Measurements from ENCODE around the gene RTF2.
A peak's percentile ranks its signal among the peaks of the same experiment; 100 is the strongest.

The RTF2 gene

DNA sequence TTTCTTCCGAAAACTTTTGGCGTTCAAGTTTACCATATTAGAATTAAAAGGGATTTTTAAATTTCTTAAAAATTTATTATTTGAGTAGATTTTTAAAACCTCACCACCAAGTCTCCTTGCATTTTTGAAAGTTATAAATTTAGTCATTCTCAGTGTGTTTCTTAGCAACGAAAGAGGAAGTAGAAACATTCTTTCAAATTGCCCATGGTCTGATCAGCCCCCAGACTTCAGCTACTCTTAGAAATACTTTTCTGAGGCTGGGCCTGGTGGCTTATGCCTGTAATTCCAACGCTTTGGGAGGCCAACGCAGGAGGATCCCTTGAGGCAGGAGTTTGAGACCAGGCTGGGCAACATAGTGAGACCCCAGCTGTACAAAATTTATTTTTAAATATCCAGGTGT is 15.1 kb upstream of the RTF2 start:
- Histone ChIP-seq H3K27me3 (replicated peaks in 2 of 5; ENCODE audit: control insufficient read depth in 4 of 5, insufficient read depth in 5 of 5, low read length in 4 of 5) (no peaks in the 10 kb centered on the region), H3K4me3 (ENCODE audit: control insufficient read depth in 1 of 7, extremely low read depth in 1 of 7, insufficient read depth in 4 of 7, low read depth in 2 of 7, low read length in 6 of 7) (no peak overlapping the region), H3K9me3 (ENCODE audit: control extremely low read depth in 1 of 5, control insufficient read depth in 4 of 5, insufficient read depth in 2 of 5, low read depth in 1 of 5, low read length in 4 of 5) (no peaks in the 10 kb centered on the region), H3K36me3 (ENCODE audit: control insufficient read depth in 4 of 4, insufficient read depth in 4 of 4, low read length in 3 of 4) (peaks cover 0 to 32% (median 3%) of the 10 kb centered on the region in 4 experiments), H3K4me1 (ENCODE audit: control extremely low read depth in 1 of 4, control insufficient read depth in 4 of 4, insufficient read depth in 4 of 4, low read length in 3 of 4) (peaks cover 0 to 10% (median 7%) of the 10 kb centered on the region in 4 experiments), H3K27ac (ENCODE audit: insufficient read depth in 1 of 2, low read depth in 1 of 2, low read length in 2 of 2, poor library complexity in 1 of 2, severe bottlenecking in 2 of 2) (peak overlapping the region; percentile 84 to 85)
- POLR2A ChIA-PET: no interaction called here
- DNase-seq: peak; percentile 64 to 88 (median 82)
- 14% methylated on average over 2 of the region's 5 CpGs for WGBS (ENCODE audit: insufficient coverage)
- CTCF ChIA-PET: interaction anchor here (1.1 to 1.7 kb wide), 3 partner anchors 10 to 35 kb away, joined by 3 to 4 read pairs (median 3); no protein-coding TSS in a partner anchor

DNA sequence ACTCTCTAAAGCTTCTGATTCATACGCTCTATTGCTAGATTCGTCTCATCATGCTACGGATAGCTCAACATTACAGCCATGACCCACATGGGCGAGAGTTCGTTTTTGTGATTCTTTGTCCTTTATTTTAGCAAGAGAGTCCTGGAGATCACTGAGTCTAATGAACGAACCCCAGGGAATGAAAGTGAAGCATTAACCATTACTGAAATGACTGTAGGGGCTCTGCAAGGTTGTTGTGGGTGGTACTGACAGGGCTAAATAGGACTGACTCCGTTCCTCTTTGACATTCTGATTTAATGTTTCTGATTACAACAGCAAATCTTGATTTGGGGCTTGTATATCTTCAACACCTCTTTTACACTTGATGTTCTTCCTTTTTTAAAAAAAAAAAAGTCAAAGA is 13.7 kb upstream of the RTF2 start:
- Histone ChIP-seq H3K4me1 (ENCODE audit: control extremely low read depth in 1 of 4, control insufficient read depth in 4 of 4, insufficient read depth in 4 of 4, low read length in 3 of 4) (peaks cover 0 to 10% (median 7%) of the 10 kb centered on the region in 4 experiments), H3K9me3 (ENCODE audit: control extremely low read depth in 1 of 5, control insufficient read depth in 4 of 5, insufficient read depth in 2 of 5, low read depth in 1 of 5, low read length in 4 of 5) (no peaks in the 10 kb centered on the region), H3K4me3 (ENCODE audit: control insufficient read depth in 1 of 7, extremely low read depth in 1 of 7, insufficient read depth in 4 of 7, low read depth in 2 of 7, low read length in 6 of 7) (no peak overlapping the region), H3K27me3 (replicated peaks in 2 of 5; ENCODE audit: control insufficient read depth in 4 of 5, insufficient read depth in 5 of 5, low read length in 4 of 5) (no peaks in the 10 kb centered on the region), H3K36me3 (ENCODE audit: control insufficient read depth in 4 of 4, insufficient read depth in 4 of 4, low read length in 3 of 4) (peaks cover 0 to 39% (median 6%) of the 10 kb centered on the region in 4 experiments), H3K27ac (ENCODE audit: insufficient read depth in 1 of 2, low read depth in 1 of 2, low read length in 2 of 2, poor library complexity in 1 of 2, severe bottlenecking in 2 of 2) (no peak overlapping the region)
- POLR2A ChIA-PET: no interaction called here
- WGBS (ENCODE audit: insufficient coverage): 96% methylated on average over 4 of the region's 7 CpGs
- no peak for DNase-seq
- CTCF ChIA-PET: interaction anchor here (1.0 to 2.6 kb wide), 5 partner anchors 11 to 36 kb away, joined by 3 to 5 read pairs (median 4); no protein-coding TSS in a partner anchor

DNA sequence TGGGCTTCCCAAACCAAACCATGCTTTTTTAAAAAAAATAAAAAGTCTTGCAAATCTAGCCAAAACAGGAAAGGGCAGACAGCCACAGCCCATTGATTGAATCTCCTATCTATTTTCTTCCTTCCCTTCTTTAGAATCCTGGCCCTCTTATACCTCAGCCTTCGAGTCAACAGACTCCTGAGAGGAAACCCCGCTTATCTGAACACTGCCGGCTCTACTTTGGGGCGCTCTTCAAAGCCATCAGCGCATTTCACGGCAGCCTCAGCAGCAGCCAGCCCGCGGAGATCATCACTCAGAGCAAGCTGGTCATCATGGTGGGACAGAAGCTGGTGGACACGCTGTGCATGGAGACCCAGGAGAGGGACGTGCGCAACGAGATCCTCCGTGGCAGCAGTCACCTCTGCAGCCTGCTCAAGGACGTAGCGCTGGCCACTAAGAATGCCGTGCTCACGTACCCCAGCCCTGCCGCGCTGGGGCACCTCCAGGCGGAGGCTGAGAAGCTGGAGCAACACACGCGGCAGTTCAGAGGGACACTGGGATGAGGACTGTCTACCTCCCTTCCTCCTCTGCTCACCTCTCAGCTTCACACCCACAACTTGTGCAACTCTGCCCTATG is 10.1 kb upstream of the RTF2 start:
- Histone ChIP-seq H3K4me3 (ENCODE audit: control insufficient read depth in 1 of 7, extremely low read depth in 1 of 7, insufficient read depth in 4 of 7, low read depth in 2 of 7, low read length in 6 of 7) (no peak overlapping the region), H3K27ac (ENCODE audit: insufficient read depth in 1 of 2, low read depth in 1 of 2, low read length in 2 of 2, poor library complexity in 1 of 2, severe bottlenecking in 2 of 2) (no peak overlapping the region), H3K36me3 (ENCODE audit: control insufficient read depth in 4 of 4, insufficient read depth in 4 of 4, low read length in 3 of 4) (peaks cover 0 to 30% (median 3%) of the 10 kb centered on the region in 4 experiments), H3K4me1 (ENCODE audit: control extremely low read depth in 1 of 4, control insufficient read depth in 4 of 4, insufficient read depth in 4 of 4, low read length in 3 of 4) (peaks cover 5 to 15% (median 14%) of the 10 kb centered on the region in 4 experiments), H3K27me3 (replicated peaks in 2 of 5; ENCODE audit: control insufficient read depth in 4 of 5, insufficient read depth in 5 of 5, low read length in 4 of 5) (no peaks in the 10 kb centered on the region), H3K9me3 (ENCODE audit: control extremely low read depth in 1 of 5, control insufficient read depth in 4 of 5, insufficient read depth in 2 of 5, low read depth in 1 of 5, low read length in 4 of 5) (no peaks in the 10 kb centered on the region)
- WGBS (ENCODE audit: insufficient coverage): 93% methylated on average over 19 of the region's 22 CpGs
- CTCF ChIA-PET: interaction anchor here (1.0 to 1.4 kb wide), 5 partner anchors 16 to 60 kb away, joined by 3 to 4 read pairs (median 3); no protein-coding TSS in a partner anchor
- DNase-seq: peak in 2 of 3 donors; percentile 35 to 40
- POLR2A ChIA-PET: interaction anchor here (1.0 kb wide), 1 partner anchor 16 kb away, joined by 3 read pairs; no protein-coding TSS in a partner anchor

DNA sequence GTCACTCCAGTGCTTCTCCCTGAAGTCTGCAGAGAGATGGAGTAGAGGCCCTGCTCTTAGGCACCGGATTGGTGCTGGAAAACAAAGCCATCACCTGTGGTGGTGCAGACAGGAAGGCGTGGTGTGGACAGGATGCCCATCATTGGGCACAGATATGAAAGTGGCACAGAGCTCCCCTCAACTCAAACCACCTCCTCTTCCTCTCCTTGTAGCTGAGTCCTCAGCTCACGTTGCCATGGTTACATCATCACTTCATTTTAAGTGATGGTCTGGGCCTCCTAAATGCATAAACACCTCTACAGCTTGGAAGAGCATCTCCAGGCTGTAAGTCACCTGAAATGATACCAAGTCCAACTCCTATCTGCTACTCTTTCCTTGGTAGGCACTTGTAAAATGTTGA is 8.0 kb upstream of the RTF2 start:
- Histone ChIP-seq H3K4me3 (ENCODE audit: control insufficient read depth in 1 of 7, extremely low read depth in 1 of 7, insufficient read depth in 4 of 7, low read depth in 2 of 7, low read length in 6 of 7) (no peak overlapping the region), H3K9me3 (ENCODE audit: control extremely low read depth in 1 of 5, control insufficient read depth in 4 of 5, insufficient read depth in 2 of 5, low read depth in 1 of 5, low read length in 4 of 5) (no peaks in the 10 kb centered on the region), H3K4me1 (ENCODE audit: control extremely low read depth in 1 of 4, control insufficient read depth in 4 of 4, insufficient read depth in 4 of 4, low read length in 3 of 4) (peaks cover 10 to 30% (median 17%) of the 10 kb centered on the region in 4 experiments), H3K36me3 (ENCODE audit: control insufficient read depth in 4 of 4, insufficient read depth in 4 of 4, low read length in 3 of 4) (peaks cover 0 to 17% (median 3%) of the 10 kb centered on the region in 4 experiments), H3K27ac (ENCODE audit: insufficient read depth in 1 of 2, low read depth in 1 of 2, low read length in 2 of 2, poor library complexity in 1 of 2, severe bottlenecking in 2 of 2) (no peak overlapping the region), H3K27me3 (replicated peaks in 2 of 5; ENCODE audit: control insufficient read depth in 4 of 5, insufficient read depth in 5 of 5, low read length in 4 of 5) (no peaks in the 10 kb centered on the region)
- DNase-seq: peak in 2 of 3 donors; percentile 61 to 70
- 51% methylated on average over 3 of the region's 3 CpGs for WGBS (ENCODE audit: insufficient coverage)
- ChIA-PET POLR2A (no interaction called here), CTCF (interaction anchor here (1.1 kb wide), 1 partner anchor 42 kb away, joined by 4 read pairs; no protein-coding TSS in a partner anchor)

DNA sequence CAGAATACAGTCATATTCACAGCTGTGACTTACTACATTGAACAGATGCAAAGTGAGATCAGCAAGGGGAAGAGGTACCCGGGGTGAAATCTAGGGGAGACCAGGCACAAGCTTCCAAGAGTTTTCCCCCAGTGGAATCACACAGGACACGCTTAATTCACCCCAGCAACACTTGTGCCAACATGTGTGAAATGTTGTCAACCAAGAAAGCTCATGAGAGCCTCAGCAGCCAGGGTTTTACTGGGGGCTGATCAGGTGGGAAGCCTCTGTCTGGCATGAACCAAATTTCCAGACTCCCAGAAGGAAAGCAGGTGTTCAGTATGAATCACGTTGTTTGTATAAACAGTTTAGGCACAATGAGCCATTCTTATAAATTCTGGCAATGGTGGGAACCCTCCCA is 6.9 kb upstream of the RTF2 start:
- H3K4me1 ChIP-seq (ENCODE audit: control extremely low read depth in 1 of 4, control insufficient read depth in 4 of 4, insufficient read depth in 4 of 4, low read length in 3 of 4): peaks cover 19 to 41% (median 25%) of the 10 kb centered on the region in 4 experiments
- CTCF ChIA-PET: interaction anchor here (1.1 kb wide), 1 partner anchor 43 kb away, joined by 4 read pairs; no protein-coding TSS in a partner anchor
- POLR2A ChIA-PET: no interaction called here
- H3K27ac ChIP-seq (ENCODE audit: insufficient read depth in 1 of 2, low read depth in 1 of 2, low read length in 2 of 2, poor library complexity in 1 of 2, severe bottlenecking in 2 of 2): no peak overlapping the region
- no peaks in the 10 kb centered on the region for H3K9me3 ChIP-seq (ENCODE audit: control extremely low read depth in 1 of 5, control insufficient read depth in 4 of 5, insufficient read depth in 2 of 5, low read depth in 1 of 5, low read length in 4 of 5)
- DNase-seq: no peak
- WGBS (ENCODE audit: insufficient coverage): 90% methylated on average over 1 of the region's 3 CpGs
- H3K4me3 ChIP-seq (ENCODE audit: control insufficient read depth in 1 of 7, extremely low read depth in 1 of 7, insufficient read depth in 4 of 7, low read depth in 2 of 7, low read length in 6 of 7): no peak overlapping the region
- peaks cover 0 to 17% (median 3%) of the 10 kb centered on the region in 4 experiments for H3K36me3 ChIP-seq (ENCODE audit: control insufficient read depth in 4 of 4, insufficient read depth in 4 of 4, low read length in 3 of 4)
- no peaks in the 10 kb centered on the region for H3K27me3 ChIP-seq (replicated peaks in 2 of 5; ENCODE audit: control insufficient read depth in 4 of 5, insufficient read depth in 5 of 5, low read length in 4 of 5)

DNA sequence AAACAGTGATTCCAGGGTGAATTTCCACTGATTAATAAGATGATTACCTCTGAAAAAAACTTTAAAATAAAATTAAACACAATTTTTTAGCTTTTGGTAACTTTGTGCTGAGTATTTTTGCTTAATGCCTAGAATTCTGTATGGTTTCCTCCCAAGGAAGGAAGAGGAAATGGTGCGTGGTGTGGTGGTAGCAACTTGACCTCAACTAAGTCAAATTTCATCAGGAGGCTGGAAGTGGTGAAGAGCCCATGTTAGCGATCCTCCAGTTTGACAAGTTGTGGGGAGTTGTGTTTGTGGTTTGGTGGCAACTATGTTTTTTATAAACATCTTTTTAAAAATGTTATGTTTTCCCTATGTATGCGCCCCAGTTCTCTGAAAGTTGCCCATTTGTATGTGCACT is 5.0 kb upstream of the RTF2 start:
- Histone ChIP-seq H3K4me3 (ENCODE audit: control insufficient read depth in 1 of 7, extremely low read depth in 1 of 7, insufficient read depth in 4 of 7, low read depth in 2 of 7, low read length in 6 of 7) (no peak overlapping the region), H3K27ac (ENCODE audit: insufficient read depth in 1 of 2, low read depth in 1 of 2, low read length in 2 of 2, poor library complexity in 1 of 2, severe bottlenecking in 2 of 2) (no peak overlapping the region), H3K4me1 (ENCODE audit: control extremely low read depth in 1 of 4, control insufficient read depth in 4 of 4, insufficient read depth in 4 of 4, low read length in 3 of 4) (peaks cover 22 to 51% (median 35%) of the 10 kb centered on the region in 4 experiments), H3K36me3 (ENCODE audit: control insufficient read depth in 4 of 4, insufficient read depth in 4 of 4, low read length in 3 of 4) (peaks cover 0 to 16% (median 2%) of the 10 kb centered on the region in 4 experiments), H3K27me3 (replicated peaks in 2 of 5; ENCODE audit: control insufficient read depth in 4 of 5, insufficient read depth in 5 of 5, low read length in 4 of 5) (no peaks in the 10 kb centered on the region), H3K9me3 (ENCODE audit: control extremely low read depth in 1 of 5, control insufficient read depth in 4 of 5, insufficient read depth in 2 of 5, low read depth in 1 of 5, low read length in 4 of 5) (no peaks in the 10 kb centered on the region)
- 42% methylated on average over 2 of the region's 3 CpGs for WGBS (ENCODE audit: insufficient coverage)
- DNase-seq: peak; percentile 64 to 88 (median 83)
- ChIA-PET POLR2A (no interaction called here), CTCF (interaction anchor here (0.9 to 2.2 kb wide), 11 partner anchors 10 to 65 kb away, joined by 3 to 8 read pairs (median 3); partner anchors contain the start of gene CASS4)

DNA sequence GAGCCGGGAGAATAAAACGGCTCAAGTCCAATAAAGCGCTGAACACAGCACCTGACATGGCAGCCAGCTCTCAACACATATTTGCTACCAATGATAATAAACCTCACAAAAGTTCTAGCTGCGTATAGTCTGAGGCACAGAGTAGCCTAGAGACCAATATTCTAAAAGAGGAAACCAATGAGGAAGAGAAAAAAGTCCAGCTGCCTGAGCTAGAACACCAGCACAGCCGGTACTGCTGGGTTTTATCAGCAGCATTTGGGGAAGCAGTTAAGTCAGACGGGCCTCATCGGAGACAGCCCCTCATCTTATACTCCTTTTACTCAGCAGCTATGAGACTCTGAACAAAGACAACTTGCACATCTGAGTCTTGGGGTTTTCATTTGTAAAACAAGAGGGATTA is 2.4 kb upstream of the RTF2 start:
- Histone ChIP-seq H3K4me3 (ENCODE audit: control insufficient read depth in 1 of 7, extremely low read depth in 1 of 7, insufficient read depth in 4 of 7, low read depth in 2 of 7, low read length in 6 of 7) (peak overlapping the region in 1 of 7 experiments; percentile 28), H3K27ac (ENCODE audit: insufficient read depth in 1 of 2, low read depth in 1 of 2, low read length in 2 of 2, poor library complexity in 1 of 2, severe bottlenecking in 2 of 2) (peak overlapping the region in 1 of 2 experiments; percentile 2), H3K36me3 (ENCODE audit: control insufficient read depth in 4 of 4, insufficient read depth in 4 of 4, low read length in 3 of 4) (peaks cover 0 to 11% (median 4%) of the 10 kb centered on the region in 4 experiments), H3K27me3 (replicated peaks in 2 of 5; ENCODE audit: control insufficient read depth in 4 of 5, insufficient read depth in 5 of 5, low read length in 4 of 5) (no peaks in the 10 kb centered on the region), H3K9me3 (ENCODE audit: control extremely low read depth in 1 of 5, control insufficient read depth in 4 of 5, insufficient read depth in 2 of 5, low read depth in 1 of 5, low read length in 4 of 5) (no peaks in the 10 kb centered on the region), H3K4me1 (ENCODE audit: control extremely low read depth in 1 of 4, control insufficient read depth in 4 of 4, insufficient read depth in 4 of 4, low read length in 3 of 4) (peaks cover 31 to 67% (median 48%) of the 10 kb centered on the region in 4 experiments)
- WGBS (ENCODE audit: insufficient coverage): 20% methylated on average over 2 of the region's 7 CpGs
- DNase-seq: peak; percentile 64 to 88 (median 86)
- ChIA-PET CTCF (interaction anchor here (0.9 to 1.8 kb wide), 4 partner anchors 12 to 94 kb away, joined by 3 to 4 read pairs (median 3); no protein-coding TSS in a partner anchor), POLR2A (no interaction called here)
